Endothelial cell of umbilical vein (primary cell): ENCODE data around the gene MAD2L2.

Experiments
- CTCF ChIP-seq, 2 donors: IDR thresholded peaks; 1 replicate in 1 of 2; 2 replicates in 1 of 2; pipeline ENCODE4 v1.5.1; 2011; ENCODE audit warnings: low read length in 2 of 2, mild to moderate bottlenecking in 2 of 2, moderate library complexity in 2 of 2, control low read depth in 1 of 2, inconsistent platforms in 1 of 2, low read depth in 1 of 2; ENCODE audit not compliant: insufficient read depth in 1 of 2; ENCODE audit errors: extremely low read depth in 1 of 2
- EZH2 ChIP-seq: IDR thresholded peaks from 2 replicates; pipeline ENCODE4 v1.6.1; 2012; ENCODE audit warnings: borderline replicate concordance, low read depth, mild to moderate bottlenecking, moderate library complexity, low read length, inconsistent platforms; ENCODE audit not compliant: severe bottlenecking
- GATA2 ChIP-seq: IDR thresholded peaks from 2 replicates; pipeline ENCODE4 v1.7.0; 2011; ENCODE audit warnings: low read depth, mild to moderate bottlenecking, moderate library complexity, mixed read lengths, low read length; ENCODE audit not compliant: insufficient read length, insufficient read depth
- MAX ChIP-seq: IDR thresholded peaks from 2 replicates; pipeline ENCODE4 v1.6.1; 2011; ENCODE audit not compliant: insufficient read depth, insufficient read length
- POLR2A ChIP-seq: IDR thresholded peaks from 2 replicates; pipeline ENCODE4 v1.6.1; 2012; ENCODE audit warnings: low read depth, mild to moderate bottlenecking, control low read depth, low read length

GRCh38 chr1:11690397-11691301 lies 9.7 kb upstream of the MAD2L2 start:
- TF ChIP-seq CTCF (IDR thresholded peaks at IDR 0.05; ENCODE audit: extremely low read depth in 1 of 2, insufficient read depth in 1 of 2, low read depth in 1 of 2, low read length in 2 of 2) (no peak), EZH2 (peak; percentile 91), POLR2A (no peak), MAX (no peak), GATA2 (no peak)
